GM23338 (cell line): ENCODE measurements around the gene GAK. TPM values are rescaled to one million over a fixed set of nuclear protein-coding genes. Genes with fewer than 3 reads are reported as not detected.

Experiments used
- ATAC-seq: fragments of 200-7000 bp; cut with Tn5 transposase; 3 replicates; pipeline ENCODE4 v1.9.1; 2020
- DNase-seq: peaks from one replicate; pipeline ENCODE4 v3.0.0-alpha.2; 2015; ENCODE audit warnings: low spot score
- H2AFZ ChIP-seq: fragments of 200-600 bp; sonication (generic); 2 replicates; pipeline ENCODE4 v1.8.0; 2016; ENCODE audit warnings: antibody characterized with exemption, mild to moderate bottlenecking, moderate library complexity
- H3F3A ChIP-seq: fragments of 200-600 bp; sonication (generic); replicated peaks from 2 replicates; pipeline ENCODE4 v1.8.0; 2017; ENCODE audit warnings: antibody characterized with exemption, mixed run types, low read depth
- H3K27ac ChIP-seq: fragments of 200-600 bp; sonication (generic); 2 replicates; pipeline ENCODE4 v1.6.1; 2016; ENCODE audit warnings: low read depth
- H3K27me3 ChIP-seq: fragments of 200-600 bp; sonication (generic); 2 replicates; pipeline ENCODE4 v1.8.0; 2016; ENCODE audit warnings: mild to moderate bottlenecking, mixed run types, moderate library complexity; ENCODE audit not compliant: insufficient read depth
- H3K36me3 ChIP-seq: fragments of 200-600 bp; sonication (generic); 2 replicates; pipeline ENCODE4 v1.8.0; 2016; ENCODE audit warnings: mild to moderate bottlenecking; ENCODE audit not compliant: insufficient read depth
- H3K4me1 ChIP-seq: fragments of 200-600 bp; sonication (generic); 2 replicates; pipeline ENCODE4 v1.8.0; 2016; ENCODE audit warnings: mild to moderate bottlenecking, moderate library complexity; ENCODE audit not compliant: insufficient read depth
- H3K4me2 ChIP-seq: fragments of 200-600 bp; sonication (generic); 2 replicates; pipeline ENCODE4 v1.7.1; 2017; ENCODE audit warnings: mixed run types
- H3K4me3 ChIP-seq: fragments of 200-600 bp; sonication (generic); 2 replicates; pipeline ENCODE4 v1.6.1; 2016; ENCODE audit warnings: mixed run types
- H3K79me2 ChIP-seq: fragments of 200-600 bp; sonication (generic); replicated peaks from 2 replicates; pipeline ENCODE4 v1.8.0; 2017; ENCODE audit warnings: mild to moderate bottlenecking; ENCODE audit not compliant: insufficient read depth
- H3K9me2 ChIP-seq: fragments of 200-600 bp; sonication (generic); 2 replicates; pipeline ENCODE4 v1.8.0; 2017; ENCODE audit not compliant: insufficient read depth
- H4K20me1 ChIP-seq: fragments of 200-600 bp; sonication (generic); replicated peaks from 2 replicates; pipeline ENCODE4 v1.8.0; 2017; ENCODE audit warnings: mild to moderate bottlenecking; ENCODE audit not compliant: insufficient read depth
- H3K27ac Mint-ChIP-seq: 2 replicates; pipeline ENCODE4 v1.8.0; 2020; ENCODE audit warnings: inconsistent platforms, mild to moderate bottlenecking, moderate library complexity, mixed read lengths
- H3K27me3 Mint-ChIP-seq: 3 replicates; pipeline ENCODE4 v1.8.0; 2022; ENCODE audit warnings: low read depth, mild to moderate bottlenecking, moderate library complexity, mixed read lengths, inconsistent platforms; ENCODE audit not compliant: insufficient read depth, poor library complexity
- H3K36me3 Mint-ChIP-seq: 3 replicates; pipeline ENCODE4 v1.8.0; 2021; ENCODE audit warnings: low read depth, mild to moderate bottlenecking, inconsistent platforms, moderate library complexity, mixed read lengths
- H3K4me1 Mint-ChIP-seq: 3 replicates; pipeline ENCODE4 v1.8.0; 2020; ENCODE audit warnings: mild to moderate bottlenecking, inconsistent platforms, mixed read lengths
- H3K4me3 Mint-ChIP-seq: 3 replicates; pipeline ENCODE4 v1.8.0; 2021; ENCODE audit warnings: moderate library complexity, mild to moderate bottlenecking, inconsistent platforms, mixed read lengths
- H3K9me3 Mint-ChIP-seq: 3 replicates; pipeline ENCODE4 v1.8.0; 2020; ENCODE audit warnings: moderate library complexity, mild to moderate bottlenecking, inconsistent platforms, mixed read lengths
- CREB1 ChIP-seq: fragments of 250-450 bp; sonication (Bioruptor Pico); IDR thresholded peaks from 2 replicates; pipeline ENCODE4 v1.5.0; 2020; ENCODE audit warnings: low read depth, mild to moderate bottlenecking, moderate library complexity
- CTCF ChIP-seq, 2 experiments: fragments of 200-600 bp in 1 of 2; sonication (generic) in 1 of 2; conservative IDR thresholded peaks; 2 replicates each; pipeline versions ENCODE4 v1.5.1 to v1.6.1; 2016 to 2017; ENCODE audit warnings: antibody characterized with exemption in 2 of 2, low read depth in 2 of 2, mild to moderate bottlenecking in 2 of 2, moderate library complexity in 1 of 2
- EZH2 ChIP-seq: fragments of 200-600 bp; sonication (generic); IDR thresholded peaks from one replicate; pipeline ENCODE4 v1.8.0; 2017; ENCODE audit warnings: antibody characterized with exemption, mild to moderate bottlenecking, low read depth; ENCODE audit not compliant: unreplicated experiment
- EZH2phosphoT487 ChIP-seq: fragments of 200-600 bp; sonication (generic); IDR thresholded peaks from one replicate; pipeline ENCODE4 v1.8.1; 2018; ENCODE audit warnings: antibody characterized with exemption; ENCODE audit not compliant: unreplicated experiment
- JUNB ChIP-seq: IDR thresholded peaks from one replicate; pipeline ENCODE4 v1.6.1; 2016; ENCODE audit warnings: antibody characterized with exemption; ENCODE audit not compliant: unreplicated experiment
- POLR2AphosphoS5 ChIP-seq: IDR thresholded peaks from 2 replicates; pipeline ENCODE4 v1.6.1; 2016; ENCODE audit warnings: antibody characterized with exemption, low read depth
- REST ChIP-seq: IDR thresholded peaks from one replicate; pipeline ENCODE4 v1.6.1; 2018; ENCODE audit warnings: antibody characterized with exemption; ENCODE audit not compliant: unreplicated experiment
- STAT1 ChIP-seq: IDR thresholded peaks from one replicate; pipeline ENCODE4 v1.6.1; 2016; ENCODE audit warnings: antibody characterized with exemption; ENCODE audit not compliant: unreplicated experiment
- ZNF114 ChIP-seq: fragments of 250-450 bp; sonication (Bioruptor Pico); IDR thresholded peaks from 2 replicates; pipeline ENCODE4 v1.5.0; 2020; ENCODE audit warnings: mild to moderate bottlenecking, moderate library complexity
- ZNF331 ChIP-seq: fragments of 250-450 bp; sonication (Bioruptor Pico); IDR thresholded peaks from 2 replicates; pipeline ENCODE4 v1.5.0; 2020; ENCODE audit warnings: low read depth, mild to moderate bottlenecking, moderate library complexity
- ZNF462 ChIP-seq: fragments of 250-450 bp; sonication (Bioruptor Pico); IDR thresholded peaks from 2 replicates; pipeline ENCODE4 v1.5.0; 2020; ENCODE audit warnings: mild to moderate bottlenecking, moderate library complexity
- polyA plus RNA-seq: library from polyadenylated mRNA; unstranded; fragments of >200 nt; fragmentation: Nextera tagmentation; extraction: Ambion mirVana; gene quantifications from 2 replicates; pipeline ENCODE4 v1.2.1, GENCODE V29; 2016
- total RNA-seq: library from RNA; depleted of rRNA; stranded (reverse); fragments of >200 nt; shearing (Covaris generic); gene quantifications from 2 replicates; pipeline ENCODE4 v1.2.3, GENCODE V29; 2014

The GAK gene
- total and polyA plus RNA-seq, 2 experiments from 2014 or later: 48.5 to 124 TPM

- Histone ChIP-seq H4K20me1 (no peaks in the 10 kb centered on the region), H3K9me2 (no peaks in the 10 kb centered on the region), H3K4me2 (no peak overlapping the region), H2AFZ (no peak overlapping the region), H3K27ac (no peak overlapping the region), H3K4me3 (no peak overlapping the region), H3K36me3 (no peaks in the 10 kb centered on the region), H3K79me2 (no peaks in the 10 kb centered on the region), H3K27me3 (no peaks in the 10 kb centered on the region), H3F3A (no peaks in the 10 kb centered on the region), H3K4me1 (no peaks in the 10 kb centered on the region)
- Mint-ChIP-seq H3K4me1 (no peaks in the 10 kb centered on the region), H3K36me3 (peaks cover 5% of the 10 kb centered on the region; the same call in 2 of the 3 replicates), H3K4me3 (no peak overlapping the region), H3K27me3 (peaks cover 3% of the 10 kb centered on the region), H3K27ac (no peak overlapping the region), H3K9me3 (peaks cover 17% of the 10 kb centered on the region)
- no peak for DNase-seq
- ATAC-seq: no peak
- TF ChIP-seq CREB1 (CRISPR knock-in tag) (no peak), REST (no peak), ZNF114 (no peak), JUNB (no peak), EZH2 (no peak), ZNF331 (CRISPR knock-in tag) (no peak), CTCF (conservative IDR thresholded peaks at IDR 0.05; ENCODE audit: low read depth in 2 of 2) (no peak), POLR2AphosphoS5 (no peak), EZH2phosphoT487 (no peak), ZNF462 (no peak), STAT1 (no peak)
Observed at GRCh38 chr4:837772-838171, 94.3 kb downstream of the GAK start.
